HepG2 (cell line): Measurements from ENCODE around the gene PSMD4. TPM values are rescaled to one million over a fixed set of nuclear protein-coding genes. Genes with fewer than 3 reads are reported as not detected.

Source experiments
- ATAC-seq: fragments of 200-7000 bp; cut with Tn5 transposase; 3 replicates; pipeline ENCODE4 v1.9.1; 2020; ENCODE audit warnings: mild to moderate bottlenecking, moderate library complexity
- BruUV-seq: library from RNA; stranded (reverse); fragments of 400-500 nt; replicated peaks from 2 replicates; lab custom pipeline; 2021; lab: Mats Ljungman, UMichigan
- CTCF ChIA-PET: fragments of 300-600 bp; formaldehyde crosslinking; extraction: SDS; loops from one replicate; lab custom pipeline; 2021; ENCODE audit warnings: low total read pairs, inconsistent platforms, low intra/inter-chr PET ratio; lab: Yijun Ruan, JAX
- POLR2A ChIA-PET: fragments of 350-600 bp; sonication (Branson Sonifier 250); formaldehyde crosslinking; loops from one replicate; lab custom pipeline; 2020; ENCODE audit warnings: antibody characterized with exemption, inconsistent platforms; lab: Yijun Ruan, JAX
- DNase-seq: peaks from one replicate; pipeline ENCODE4 v3.0.0-alpha.2; 2015; ENCODE audit warnings: low spot score
- FAIRE-seq: peaks from 3 replicates; lab custom pipeline; 2011; peaks lifted over from hg19 to GRCh38; lab: Jason Lieb, UNC
- H2AFZ ChIP-seq: one replicate; pipeline ENCODE4 v1.6.1; 2011; ENCODE audit warnings: low read length, inconsistent platforms
- H3K27ac ChIP-seq: fragments of 300-600 bp; 3 replicates; pipeline ENCODE4 v1.8.0; 2011; ENCODE audit warnings: mixed run types, mild to moderate bottlenecking, mixed read lengths, low read length, inconsistent platforms; ENCODE audit not compliant: insufficient read depth; ENCODE audit errors: extremely low read length
- H3K27me3 ChIP-seq, 2 experiments: fragments of 200-600 bp in 1 of 2; 2 replicates in 1 of 2; 3 replicates in 1 of 2; pipeline versions ENCODE4 v1.6.0 to v1.8.0; 2011; ENCODE audit warnings: low read length in 2 of 2, mild to moderate bottlenecking in 2 of 2, moderate library complexity in 2 of 2, inconsistent platforms in 1 of 2; ENCODE audit not compliant: insufficient read depth in 2 of 2, control insufficient read depth in 1 of 2
- H3K36me3 ChIP-seq, 2 experiments: fragments of 200-600 bp in 1 of 2; replicated peaks in 1 of 2; 2 replicates in 1 of 2; 3 replicates in 1 of 2; pipeline versions ENCODE4 v1.5.1 to v1.8.0; 2011; ENCODE audit warnings: low read length in 2 of 2, inconsistent platforms in 1 of 2; ENCODE audit not compliant: insufficient read depth in 2 of 2, control insufficient read depth in 1 of 2
- H3K4me1 ChIP-seq: 2 replicates; pipeline ENCODE4 v1.5.1; 2012; ENCODE audit warnings: low read length, inconsistent platforms; ENCODE audit not compliant: insufficient read depth
- H3K4me2 ChIP-seq: 2 replicates; pipeline ENCODE4 v1.6.0; 2011; ENCODE audit warnings: low read depth, low read length, inconsistent platforms
- H3K4me3 ChIP-seq, 3 experiments: fragments of 200-600 bp in 1 of 3; sonication (generic), shearing (Covaris generic) in 1 of 3; replicated peaks in 1 of 3; 2 replicates each; pipeline ENCODE4 v1.5.1; 2011 to 2016; ENCODE audit warnings: low read length in 3 of 3, inconsistent platforms in 2 of 3, low read depth in 2 of 3, mild to moderate bottlenecking in 2 of 3, control low read depth in 1 of 3, mixed read lengths in 1 of 3; ENCODE audit not compliant: insufficient read depth in 1 of 3
- H3K79me2 ChIP-seq: one replicate; pipeline ENCODE4 v1.6.1; 2011; ENCODE audit warnings: low read length, inconsistent platforms; ENCODE audit not compliant: insufficient read depth
- H3K9ac ChIP-seq: 2 replicates; pipeline ENCODE4 v1.6.0; 2011; ENCODE audit warnings: mild to moderate bottlenecking, low read depth, low read length, inconsistent platforms; ENCODE audit not compliant: insufficient read depth
- H3K9me3 ChIP-seq: 2 replicates; pipeline ENCODE4 v1.5.1; 2012; ENCODE audit warnings: mild to moderate bottlenecking, low read length
- H4K20me1 ChIP-seq: 2 replicates; pipeline ENCODE4 v1.6.0; 2011; ENCODE audit warnings: inconsistent platforms, mild to moderate bottlenecking, low read length, moderate library complexity; ENCODE audit not compliant: insufficient read depth
- LCORL ChIP-seq, 2 experiments: fragments of 450-650 bp in 1 of 2; sonication (generic) in 1 of 2; formaldehyde crosslinking in 1 of 2; IDR thresholded peaks; 2 replicates each; pipeline versions ENCODE4 v1.5.0 to v1.6.1; 2017 to 2020; ENCODE audit warnings: antibody characterized with exemption in 1 of 2, missing genetic modification reagents in 1 of 2
- SPEN ChIP-seq: sonication (generic); formaldehyde crosslinking; IDR thresholded peaks from 2 replicates; pipeline ENCODE4 v1.5.1; 2020; ENCODE audit warnings: low read depth, mild to moderate bottlenecking, missing genetic modification reagents
- ZBTB38 ChIP-seq: sonication (generic); formaldehyde crosslinking; IDR thresholded peaks from 2 replicates; pipeline ENCODE4 v1.5.1; 2020; ENCODE audit warnings: mild to moderate bottlenecking, missing genetic modification reagents
- WGBS: methylation state at CpG from one replicate; pipeline ENCODE4 v1.1.6; 2017; ENCODE audit warnings: low lambda C conversion rate; 5-methylcytosine and 5-hydroxymethylcytosine counted together
- in situ Hi-C: cut with HindIII; loops from 2 replicates; pipeline ENCODE4 v1.10.0; 2017; ENCODE audit warnings: low pct_unique_long_range_greater_than_20kb; ENCODE audit not compliant: extremely low pct_ligation_motif_present
- intact Hi-C: fragments of 100-400 bp; cut with micrococcal nuclease; formaldehyde crosslinking; loops from one replicate; pipeline ENCODE4 v1.10.0; 2022; ENCODE audit not compliant: unreplicated experiment
- polyA plus RNA-seq, 8 experiments: library from polyadenylated mRNA; depleted of rRNA in 3 of 8; stranded (reverse) in 7 of 8; unstranded in 1 of 8; fragments of >200 nt; fragmentation: Illumina TruSeq in 4 of 8; extraction: Trizol in 4 of 8; gene quantifications; 2 replicates each; pipeline versions ENCODE4 v1.2.1 to v1.2.3, GENCODE V29; 2011 to 2016; ENCODE audit warnings: low read depth in 4 of 8, missing spikeins in 1 of 8, mixed read lengths in 1 of 8; ENCODE audit not compliant: insufficient read depth in 1 of 8
- total RNA-seq, 5 experiments: library from RNA; depleted of rRNA; stranded (reverse); fragments of >200 nt; fragmentation: Illumina TruSeq; extraction: Trizol; gene quantifications; 2 replicates each; pipeline ENCODE4 v1.2.3, GENCODE V29; 2016; ENCODE audit warnings: low read depth in 1 of 5
- TF ChIP-seq, protein P1 (sequence below): sonication (generic); formaldehyde crosslinking; IDR thresholded peaks from 2 replicates; pipeline ENCODE4 v1.5.1; 2020; ENCODE audit warnings: mild to moderate bottlenecking, missing genetic modification reagents, moderate library complexity
- TF ChIP-seq, protein P2 (sequence below): sonication (generic); formaldehyde crosslinking; IDR thresholded peaks from 2 replicates; pipeline ENCODE4 v1.4.0; 2020; ENCODE audit warnings: missing genetic modification reagents
- TF ChIP-seq, protein P3 (sequence below): IDR thresholded peaks from 2 replicates; pipeline ENCODE4 v1.6.1; 2016; ENCODE audit warnings: low read depth

The PSMD4 gene
- total and polyA plus RNA-seq, 2 of the 13 experiments (the other 11 are each of a cell fraction or from before 2014, with no cell fraction given) = 194 to 243 TPM

DNA sequence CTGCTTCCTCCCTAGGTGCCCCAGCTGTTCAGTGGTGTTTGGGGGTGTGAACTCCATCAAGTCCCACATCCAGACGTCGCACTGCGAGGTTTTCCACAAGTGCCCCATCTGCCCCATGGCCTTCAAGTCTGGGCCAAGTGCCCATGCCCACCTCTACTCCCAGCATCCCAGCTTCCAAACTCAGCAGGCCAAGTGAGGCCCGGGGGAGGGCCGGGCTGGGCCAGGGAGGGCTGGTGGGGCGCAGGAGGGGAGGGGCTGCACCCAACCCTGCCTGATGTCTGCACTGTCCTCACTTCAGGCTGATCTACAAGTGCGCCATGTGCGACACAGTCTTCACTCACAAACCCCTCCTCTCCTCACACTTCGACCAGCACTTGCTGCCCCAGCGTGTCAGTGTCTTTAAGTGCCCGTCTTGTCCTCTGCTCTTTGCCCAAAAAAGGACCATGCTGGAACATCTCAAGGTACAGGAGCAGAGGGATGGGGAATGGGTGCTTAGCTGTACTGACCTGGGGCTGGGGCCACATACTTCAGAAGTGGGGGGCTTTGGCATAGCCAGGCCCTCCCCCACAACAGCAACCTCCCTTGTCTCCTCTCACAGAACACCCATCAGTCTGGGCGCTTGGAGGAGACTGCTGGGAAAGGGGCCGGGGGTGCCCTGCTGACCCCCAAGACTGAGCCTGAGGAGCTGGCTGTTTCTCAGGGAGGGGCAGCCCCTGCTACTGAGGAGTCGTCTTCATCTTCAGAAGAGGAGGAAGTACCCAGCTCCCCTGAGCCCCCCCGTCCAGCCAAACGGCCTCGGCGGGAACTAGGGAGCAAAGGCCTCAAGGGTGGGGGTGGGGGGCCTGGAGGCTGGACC, 34.8 kb downstream of the PSMD4 start:
- POLR2A ChIA-PET = interaction anchor here (1.2 kb wide), 1 partner anchor 8 kb away, joined by 3 read pairs; the partner anchor contains the start of gene ZNF687
- H3K36me3 ChIP-seq = peaks cover 51 to 83% of the 10 kb centered on the region in 2 experiments
- no TSS peak for BruUV-seq
- H3K4me2 ChIP-seq = no peak overlapping the region
- no peaks in the 10 kb centered on the region for H3K9me3 ChIP-seq
- CTCF ChIA-PET = no interaction called here
- H3K27ac ChIP-seq = no peak overlapping the region
- no peak overlapping the region for H2AFZ ChIP-seq
- no peaks in the 10 kb centered on the region for H3K27me3 ChIP-seq
- peaks cover 12% of the 10 kb centered on the region for H3K79me2 ChIP-seq
- intact Hi-C loops = no loop called here
- in situ Hi-C loops = no loop called here
- ATAC-seq (no peak), DNase-seq (no peak), FAIRE-seq (no peak)
- 96% methylated on average over 15 of the region's 18 CpGs for WGBS
- peaks cover 7% of the 10 kb centered on the region for H3K4me1 ChIP-seq
- no peak overlapping the region for H3K4me3 ChIP-seq
- H4K20me1 ChIP-seq = 0 out of 2 replicates have a peak, but pooled peaks cover 6% of the 10 kb centered on the region
- no peak overlapping the region for H3K9ac ChIP-seq
- TF ChIP-seq ZBTB38 (CRISPR knock-in tag) = 0 out of 2 replicates have a peak, but pooled peaks have one; percentile 15
- TF ChIP-seq, protein P1, sequence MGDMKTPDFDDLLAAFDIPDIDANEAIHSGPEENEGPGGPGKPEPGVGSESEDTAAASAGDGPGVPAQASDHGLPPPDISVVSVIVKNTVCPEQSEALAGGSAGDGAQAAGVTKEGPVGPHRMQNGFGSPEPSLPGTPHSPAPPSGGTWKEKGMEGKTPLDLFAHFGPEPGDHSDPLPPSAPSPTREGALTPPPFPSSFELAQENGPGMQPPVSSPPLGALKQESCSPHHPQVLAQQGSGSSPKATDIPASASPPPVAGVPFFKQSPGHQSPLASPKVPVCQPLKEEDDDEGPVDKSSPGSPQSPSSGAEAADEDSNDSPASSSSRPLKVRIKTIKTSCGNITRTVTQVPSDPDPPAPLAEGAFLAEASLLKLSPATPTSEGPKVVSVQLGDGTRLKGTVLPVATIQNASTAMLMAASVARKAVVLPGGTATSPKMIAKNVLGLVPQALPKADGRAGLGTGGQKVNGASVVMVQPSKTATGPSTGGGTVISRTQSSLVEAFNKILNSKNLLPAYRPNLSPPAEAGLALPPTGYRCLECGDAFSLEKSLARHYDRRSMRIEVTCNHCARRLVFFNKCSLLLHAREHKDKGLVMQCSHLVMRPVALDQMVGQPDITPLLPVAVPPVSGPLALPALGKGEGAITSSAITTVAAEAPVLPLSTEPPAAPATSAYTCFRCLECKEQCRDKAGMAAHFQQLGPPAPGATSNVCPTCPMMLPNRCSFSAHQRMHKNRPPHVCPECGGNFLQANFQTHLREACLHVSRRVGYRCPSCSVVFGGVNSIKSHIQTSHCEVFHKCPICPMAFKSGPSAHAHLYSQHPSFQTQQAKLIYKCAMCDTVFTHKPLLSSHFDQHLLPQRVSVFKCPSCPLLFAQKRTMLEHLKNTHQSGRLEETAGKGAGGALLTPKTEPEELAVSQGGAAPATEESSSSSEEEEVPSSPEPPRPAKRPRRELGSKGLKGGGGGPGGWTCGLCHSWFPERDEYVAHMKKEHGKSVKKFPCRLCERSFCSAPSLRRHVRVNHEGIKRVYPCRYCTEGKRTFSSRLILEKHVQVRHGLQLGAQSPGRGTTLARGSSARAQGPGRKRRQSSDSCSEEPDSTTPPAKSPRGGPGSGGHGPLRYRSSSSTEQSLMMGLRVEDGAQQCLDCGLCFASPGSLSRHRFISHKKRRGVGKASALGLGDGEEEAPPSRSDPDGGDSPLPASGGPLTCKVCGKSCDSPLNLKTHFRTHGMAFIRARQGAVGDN (CRISPR knock-in tag) = 0 out of 2 replicates have a peak, but pooled peaks have one; percentile 5
- TF ChIP-seq, protein P2, sequence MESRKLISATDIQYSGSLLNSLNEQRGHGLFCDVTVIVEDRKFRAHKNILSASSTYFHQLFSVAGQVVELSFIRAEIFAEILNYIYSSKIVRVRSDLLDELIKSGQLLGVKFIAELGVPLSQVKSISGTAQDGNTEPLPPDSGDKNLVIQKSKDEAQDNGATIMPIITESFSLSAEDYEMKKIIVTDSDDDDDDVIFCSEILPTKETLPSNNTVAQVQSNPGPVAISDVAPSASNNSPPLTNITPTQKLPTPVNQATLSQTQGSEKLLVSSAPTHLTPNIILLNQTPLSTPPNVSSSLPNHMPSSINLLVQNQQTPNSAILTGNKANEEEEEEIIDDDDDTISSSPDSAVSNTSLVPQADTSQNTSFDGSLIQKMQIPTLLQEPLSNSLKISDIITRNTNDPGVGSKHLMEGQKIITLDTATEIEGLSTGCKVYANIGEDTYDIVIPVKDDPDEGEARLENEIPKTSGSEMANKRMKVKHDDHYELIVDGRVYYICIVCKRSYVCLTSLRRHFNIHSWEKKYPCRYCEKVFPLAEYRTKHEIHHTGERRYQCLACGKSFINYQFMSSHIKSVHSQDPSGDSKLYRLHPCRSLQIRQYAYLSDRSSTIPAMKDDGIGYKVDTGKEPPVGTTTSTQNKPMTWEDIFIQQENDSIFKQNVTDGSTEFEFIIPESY (CRISPR knock-in tag) = 0 out of 2 replicates have a peak, but pooled peaks have one; percentile 13
- TF ChIP-seq, protein P3, sequence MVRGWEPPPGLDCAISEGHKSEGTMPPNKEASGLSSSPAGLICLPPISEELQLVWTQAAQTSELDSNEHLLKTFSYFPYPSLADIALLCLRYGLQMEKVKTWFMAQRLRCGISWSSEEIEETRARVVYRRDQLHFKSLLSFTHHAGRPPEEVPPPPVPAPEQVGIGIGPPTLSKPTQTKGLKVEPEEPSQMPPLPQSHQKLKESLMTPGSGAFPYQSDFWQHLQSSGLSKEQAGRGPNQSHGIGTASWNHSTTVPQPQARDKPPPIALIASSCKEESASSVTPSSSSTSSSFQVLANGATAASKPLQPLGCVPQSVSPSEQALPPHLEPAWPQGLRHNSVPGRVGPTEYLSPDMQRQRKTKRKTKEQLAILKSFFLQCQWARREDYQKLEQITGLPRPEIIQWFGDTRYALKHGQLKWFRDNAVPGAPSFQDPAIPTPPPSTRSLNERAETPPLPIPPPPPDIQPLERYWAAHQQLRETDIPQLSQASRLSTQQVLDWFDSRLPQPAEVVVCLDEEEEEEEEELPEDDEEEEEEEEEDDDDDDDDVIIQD (CRISPR knock-in tag) = no peak
- TF ChIP-seq LCORL (IDR thresholded peaks at IDR 0.05) = no peak
- TF ChIP-seq LCORL (CRISPR knock-in tag; IDR thresholded peaks at IDR 0.05) = no peak
- 0 out of 2 replicates have a peak, but pooled peaks have one; percentile 18 for TF ChIP-seq SPEN (CRISPR knock-in tag)
